Tibial nerve (tissue), 4 donors: Measurements from ENCODE around the gene ARHGAP23. TPM values are rescaled to one million over a fixed set of nuclear protein-coding genes. Genes with fewer than 3 reads are reported as not detected.

ENCODE experiments used
- DNase-seq, 2 donors: peaks; one replicate each; pipeline ENCODE4 v3.0.0-alpha.2; 2019; ENCODE audit warnings: low spot score in 2 of 2
- H3K27ac ChIP-seq, 4 donors: fragments of 200-600 bp; sonication (generic) in 3 of 4; one replicate each; pipeline ENCODE4 v1.5.1; 2017 to 2019; ENCODE audit warnings: mild to moderate bottlenecking in 1 of 4
- H3K27me3 ChIP-seq, 2 donors: fragments of 200-600 bp; sonication (generic) in 1 of 2; one replicate each; pipeline versions ENCODE4 v1.5.1 to v1.6.0; 2017 to 2019
- H3K36me3 ChIP-seq, 3 donors: fragments of 200-600 bp; sonication (generic); one replicate each; pipeline ENCODE4 v1.5.1; 2018 to 2019
- H3K4me1 ChIP-seq, 4 donors: fragments of 200-600 bp; sonication (generic) in 3 of 4; one replicate each; pipeline ENCODE4 v1.5.1; 2017 to 2019
- H3K4me3 ChIP-seq, 4 donors: fragments of 200-600 bp; sonication (generic) in 3 of 4; one replicate each; pipeline ENCODE4 v1.5.1; 2017 to 2019; ENCODE audit warnings: mild to moderate bottlenecking in 1 of 4, moderate library complexity in 1 of 4
- H3K9me3 ChIP-seq, 4 donors: fragments of 200-600 bp; sonication (generic) in 3 of 4; one replicate each; pipeline ENCODE4 v1.5.1; 2017 to 2019
- CTCF ChIP-seq, 5 experiments: fragments of 200-600 bp in 3 of 5; fragments of 450-650 bp in 2 of 5; sonication (generic) in 3 of 5; IDR thresholded peaks; one replicate each; pipeline ENCODE4 v1.5.1; 2016 to 2019; ENCODE audit warnings: antibody characterized with exemption in 5 of 5, mild to moderate bottlenecking in 3 of 5, moderate library complexity in 2 of 5
- EP300 ChIP-seq, 2 donors: sonication (generic); formaldehyde crosslinking; IDR thresholded peaks; one replicate each; pipeline ENCODE4 v1.6.1; 2017; ENCODE audit warnings: antibody characterized with exemption in 2 of 2, mild to moderate bottlenecking in 1 of 2
- POLR2A ChIP-seq, 2 donors: fragments of 450-650 bp; IDR thresholded peaks; one replicate each; pipeline ENCODE4 v1.6.1; 2017; ENCODE audit warnings: antibody characterized with exemption in 2 of 2, mild to moderate bottlenecking in 2 of 2, moderate library complexity in 2 of 2
- WGBS, 2 donors: methylation state at CpG; one replicate each; pipeline ENCODE4 v1.1.5; 2018; 5-methylcytosine and 5-hydroxymethylcytosine counted together
- total RNA-seq, 4 donors: library from RNA; depleted of rRNA; stranded (reverse); fragments of >200 nt; gene quantifications; one replicate each; pipeline ENCODE4 v1.1.0, GENCODE V29; 2016

ARHGAP23 gene
- total RNA-seq, 4 donors from 2014 or later, result 41.0 to 80.7 (median 65.7) TPM

- no peaks in the 10 kb centered on the region for H3K27me3 ChIP-seq
- peak overlapping the region in 3 of 4 donors; percentile 84 to 99 (median 94) for H3K27ac ChIP-seq
- H3K36me3 ChIP-seq, result no peaks in the 10 kb centered on the region
- no peak for DNase-seq
- no peak overlapping the region for H3K4me3 ChIP-seq
- H3K9me3 ChIP-seq, result no peaks in the 10 kb centered on the region
- peaks cover 0 to 82% (median 53%) of the 10 kb centered on the region in 4 donors for H3K4me1 ChIP-seq
- TF ChIP-seq POLR2A (IDR thresholded peaks at IDR 0.05), result no peak
- no peak for TF ChIP-seq EP300 (IDR thresholded peaks at IDR 0.05)
- TF ChIP-seq CTCF (IDR thresholded peaks at IDR 0.05), result no peak
Measured at GRCh38 chr17:38426441-38426840, 1.8 kb upstream of the ARHGAP23 start.

GRCh38 chr17:38427160-38427949 lies 909 bp upstream of the ARHGAP23 start:
- 56 to 62% methylated on average over 7 of the region's 7 CpGs for WGBS, 2 donors

GRCh38 chr17:38428643-38429371 lies 543 bp downstream of the ARHGAP23 start:
- no peak for TF ChIP-seq EP300 (IDR thresholded peaks at IDR 0.05)
- TF ChIP-seq CTCF (IDR thresholded peaks at IDR 0.05), result no peak
- TF ChIP-seq POLR2A (IDR thresholded peaks at IDR 0.05), result no peak
- WGBS, 2 donors, result 0 to 3% methylated on average over 7 to 30 of the region's 56 CpGs
- peak overlapping the region; percentile 60 to 95 (median 84) for H3K4me3 ChIP-seq
- peak overlapping the region; percentile 84 to 99 (median 90) for H3K27ac ChIP-seq
- no peaks in the 10 kb centered on the region for H3K9me3 ChIP-seq
- no peaks in the 10 kb centered on the region for H3K36me3 ChIP-seq
- DNase-seq, result no peak
- peaks cover 0 to 85% (median 45%) of the 10 kb centered on the region in 4 donors for H3K4me1 ChIP-seq
- no peaks in the 10 kb centered on the region for H3K27me3 ChIP-seq

More at GRCh38 chr17:38427160-38427949, 909 bp upstream of the ARHGAP23 start:
- Histone ChIP-seq H3K27ac (peak overlapping the region; percentile 84 to 99 (median 90)), H3K36me3 (no peaks in the 10 kb centered on the region), H3K27me3 (no peaks in the 10 kb centered on the region), H3K9me3 (no peaks in the 10 kb centered on the region), H3K4me1 (peaks cover 0 to 82% (median 47%) of the 10 kb centered on the region in 4 donors), H3K4me3 (peak overlapping the region; percentile 60 to 95 (median 84))
- no peak for DNase-seq
- TF ChIP-seq POLR2A (IDR thresholded peaks at IDR 0.05), result no peak
- TF ChIP-seq CTCF (IDR thresholded peaks at IDR 0.05), result no peak
- TF ChIP-seq EP300 (IDR thresholded peaks at IDR 0.05), result no peak

GRCh38 chr17:38429476-38430100 lies 1.3 kb downstream of the ARHGAP23 start:
- TF ChIP-seq EP300 (IDR thresholded peaks at IDR 0.05) (no peak), POLR2A (IDR thresholded peaks at IDR 0.05) (no peak), CTCF (IDR thresholded peaks at IDR 0.05) (no peak)
- DNase-seq, result no peak
- WGBS, 2 donors, result 34 to 36% methylated on average over 9 of the region's 9 CpGs
- Histone ChIP-seq H3K9me3 (no peaks in the 10 kb centered on the region), H3K27ac (peak overlapping the region; percentile 84 to 99 (median 90)), H3K4me3 (peak overlapping the region in 3 of 4 donors; percentile 78 to 95 (median 89)), H3K27me3 (no peaks in the 10 kb centered on the region), H3K36me3 (no peaks in the 10 kb centered on the region), H3K4me1 (peaks cover 0 to 88% (median 50%) of the 10 kb centered on the region in 4 donors)
